Inflammatory macrophage (primary cell): ENCODE results near the gene STXBP2.

Experiments used
- DNase-seq, 2 donors: peaks; one replicate each; pipeline ENCODE4 v3.0.0-alpha.2; 2020 to 2022

The STXBP2 gene

GRCh38 chr19:7614859-7615741, 21.8 kb upstream of the STXBP2 start:
- no peak for DNase-seq

GRCh38 chr19:7617172-7617571, 19.7 kb upstream of the STXBP2 start:
- no peak for DNase-seq

GRCh38 chr19:7617735-7618134, 19.2 kb upstream of the STXBP2 start:
- DNase-seq = peak in 1 of 2 donors; percentile 37

GRCh38 chr19:7618348-7618747, 18.6 kb upstream of the STXBP2 start:
- no peak for DNase-seq

- no peak for DNase-seq
Observed at GRCh38 chr19:7618771-7619510, 18.0 kb upstream of the STXBP2 start.

GRCh38 chr19:7619671-7620441, 17.1 kb upstream of the STXBP2 start:
- DNase-seq = no peak

GRCh38 chr19:7620442-7621412, 16.2 kb upstream of the STXBP2 start:
- DNase-seq = no peak

GRCh38 chr19:7622933-7623685, 13.8 kb upstream of the STXBP2 start:
- no peak for DNase-seq

GRCh38 chr19:7623725-7624603, 12.9 kb upstream of the STXBP2 start:
- DNase-seq = no peak

GRCh38 chr19:7624810-7625209, 12.1 kb upstream of the STXBP2 start:
- DNase-seq = no peak

- no peak for DNase-seq
Observed at GRCh38 chr19:7625763-7626372, 11.0 kb upstream of the STXBP2 start.

- no peak for DNase-seq
Observed at GRCh38 chr19:7627166-7627565, 9.7 kb upstream of the STXBP2 start.

GRCh38 chr19:7628589-7629311, 8.2 kb upstream of the STXBP2 start:
- no peak for DNase-seq

GRCh38 chr19:7629347-7630054, 7.4 kb upstream of the STXBP2 start, which contains the start of the genes PET100 and XAB2:
TSS of gene PET100 (plus strand) at chr19:7629793. CDS start at chr19:7629834, 41 bp downstream.
TSS of gene XAB2 (minus strand) at chr19:7629545. CDS start at chr19:7629527, 18 bp downstream.
- peak; percentile 99 for DNase-seq

GRCh38 chr19:7631577-7631976, 5.3 kb upstream of the STXBP2 start:
- no peak for DNase-seq

- no peak for DNase-seq
Observed at GRCh38 chr19:7632340-7633203, 4.3 kb upstream of the STXBP2 start.

GRCh38 chr19:7633698-7634097, 3.2 kb upstream of the STXBP2 start, which contains the start of gene PCP2:
TSS of gene PCP2 (minus strand) at chr19:7633719. CDS start at chr19:7633457, 262 bp downstream.
- DNase-seq = no peak
